Upper lobe of left lung (tissue), 4 donors: ENCODE results near the gene HNF4A.

Experiments
- CTCF ChIP-seq, 6 experiments: fragments of 450-650 bp in 4 of 6; fragments of 200-600 bp in 2 of 6; sonication (generic) in 2 of 6; IDR thresholded peaks; one replicate each; pipeline ENCODE4 v1.5.1; 2016 to 2019; ENCODE audit warnings: antibody characterized with exemption in 6 of 6
- POLR2A ChIP-seq, 4 donors: fragments of 450-650 bp; IDR thresholded peaks; one replicate each; pipeline ENCODE4 v1.5.1; 2016 to 2017; ENCODE audit warnings: antibody characterized with exemption in 4 of 4, mild to moderate bottlenecking in 2 of 4

- no peak for TF ChIP-seq CTCF (IDR thresholded peaks at IDR 0.05)
- TF ChIP-seq POLR2A (IDR thresholded peaks at IDR 0.05), result no peak
These were observed 105.8 kb downstream of the HNF4A start for GRCh38 chr20:44461142-44461802.
